KMS-11 (cell line): ENCODE data around the gene SNRPB2.

ENCODE experiments used
- H2AFZ ChIP-seq: fragments of 200-600 bp; sonication (generic); 2 replicates; pipeline ENCODE4 v1.6.1; 2016; ENCODE audit warnings: antibody characterized with exemption, mixed run types, low read depth
- H3K27ac ChIP-seq: fragments of 200-600 bp; sonication (generic); 2 replicates; pipeline ENCODE4 v1.6.1; 2016; ENCODE audit warnings: mild to moderate bottlenecking, mixed run types
- H3K27me3 ChIP-seq: fragments of 200-600 bp; sonication (generic); 2 replicates; pipeline ENCODE4 v1.6.1; 2017; ENCODE audit warnings: mild to moderate bottlenecking, low read depth, mixed run types, moderate library complexity; ENCODE audit not compliant: insufficient read depth
- H3K36me3 ChIP-seq: fragments of 200-600 bp; sonication (generic); 2 replicates; pipeline ENCODE4 v1.6.1; 2017; ENCODE audit warnings: mild to moderate bottlenecking, mixed run types; ENCODE audit not compliant: insufficient read depth
- H3K4me1 ChIP-seq: fragments of 200-600 bp; sonication (generic); 2 replicates; pipeline ENCODE4 v1.6.1; 2016; ENCODE audit warnings: mild to moderate bottlenecking, low read depth, mixed run types; ENCODE audit not compliant: poor library complexity, severe bottlenecking
- H3K4me2 ChIP-seq: fragments of 200-600 bp; sonication (generic); 2 replicates; pipeline ENCODE4 v1.7.0; 2016; ENCODE audit warnings: mild to moderate bottlenecking, mixed run types
- H3K4me3 ChIP-seq: fragments of 200-600 bp; sonication (generic); IDR thresholded peaks from 2 replicates; pipeline ENCODE4 v1.6.1; 2017; ENCODE audit warnings: low read depth, low read length, mixed read lengths; ENCODE audit not compliant: insufficient read depth
- H3K79me2 ChIP-seq: fragments of 200-600 bp; sonication (generic); 2 replicates; pipeline ENCODE4 v1.6.1; 2016; ENCODE audit warnings: low read depth, mixed run types; ENCODE audit not compliant: insufficient read depth
- H3K9ac ChIP-seq: fragments of 200-600 bp; sonication (generic); 2 replicates; pipeline ENCODE4 v1.6.1; 2016; ENCODE audit warnings: mild to moderate bottlenecking, mixed run types
- H4K20me1 ChIP-seq: fragments of 200-600 bp; sonication (generic); 2 replicates; pipeline ENCODE4 v1.6.1; 2016; ENCODE audit warnings: mild to moderate bottlenecking, mixed run types; ENCODE audit not compliant: insufficient read depth
- TF ChIP-seq, protein P1 (sequence below): fragments of 200-600 bp; sonication (generic); conservative IDR thresholded peaks from 2 replicates; pipeline ENCODE4 v1.6.1; 2017; ENCODE audit warnings: low read depth, mild to moderate bottlenecking, antibody characterized with exemption, low read length, moderate library complexity, mixed read lengths

SNRPB2 gene

DNA sequence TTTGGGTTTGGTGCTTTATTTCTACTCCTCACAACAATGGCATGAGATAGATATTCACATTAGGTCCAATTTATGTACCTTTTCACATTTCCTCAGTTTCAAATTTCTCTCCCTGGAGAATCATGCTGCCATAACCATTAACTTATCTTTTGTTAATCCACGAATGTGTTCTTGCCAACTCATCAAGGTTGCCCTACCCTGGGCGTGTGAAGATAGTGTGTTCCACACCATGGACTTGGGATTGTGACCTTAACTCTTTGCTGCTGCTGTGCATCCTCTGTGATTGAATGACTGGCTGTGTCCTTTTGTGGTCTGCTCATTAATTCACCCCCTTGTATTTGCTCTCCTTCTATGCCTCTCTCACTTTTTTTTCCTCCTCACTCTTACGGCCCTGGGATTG is 34.2 kb upstream of the SNRPB2 start:
- Histone ChIP-seq H3K4me1 (no peaks in the 10 kb centered on the region), H2AFZ (no peak overlapping the region), H3K4me3 (no peak overlapping the region), H3K36me3 (no peaks in the 10 kb centered on the region), H3K4me2 (no peak overlapping the region), H3K27ac (no peak overlapping the region), H4K20me1 (no peaks in the 10 kb centered on the region), H3K9ac (no peak overlapping the region), H3K27me3 (no peaks in the 10 kb centered on the region), H3K79me2 (no peaks in the 10 kb centered on the region)
- TF ChIP-seq, protein P1, sequence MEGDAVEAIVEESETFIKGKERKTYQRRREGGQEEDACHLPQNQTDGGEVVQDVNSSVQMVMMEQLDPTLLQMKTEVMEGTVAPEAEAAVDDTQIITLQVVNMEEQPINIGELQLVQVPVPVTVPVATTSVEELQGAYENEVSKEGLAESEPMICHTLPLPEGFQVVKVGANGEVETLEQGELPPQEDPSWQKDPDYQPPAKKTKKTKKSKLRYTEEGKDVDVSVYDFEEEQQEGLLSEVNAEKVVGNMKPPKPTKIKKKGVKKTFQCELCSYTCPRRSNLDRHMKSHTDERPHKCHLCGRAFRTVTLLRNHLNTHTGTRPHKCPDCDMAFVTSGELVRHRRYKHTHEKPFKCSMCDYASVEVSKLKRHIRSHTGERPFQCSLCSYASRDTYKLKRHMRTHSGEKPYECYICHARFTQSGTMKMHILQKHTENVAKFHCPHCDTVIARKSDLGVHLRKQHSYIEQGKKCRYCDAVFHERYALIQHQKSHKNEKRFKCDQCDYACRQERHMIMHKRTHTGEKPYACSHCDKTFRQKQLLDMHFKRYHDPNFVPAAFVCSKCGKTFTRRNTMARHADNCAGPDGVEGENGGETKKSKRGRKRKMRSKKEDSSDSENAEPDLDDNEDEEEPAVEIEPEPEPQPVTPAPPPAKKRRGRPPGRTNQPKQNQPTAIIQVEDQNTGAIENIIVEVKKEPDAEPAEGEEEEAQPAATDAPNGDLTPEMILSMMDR, result no peak

DNA sequence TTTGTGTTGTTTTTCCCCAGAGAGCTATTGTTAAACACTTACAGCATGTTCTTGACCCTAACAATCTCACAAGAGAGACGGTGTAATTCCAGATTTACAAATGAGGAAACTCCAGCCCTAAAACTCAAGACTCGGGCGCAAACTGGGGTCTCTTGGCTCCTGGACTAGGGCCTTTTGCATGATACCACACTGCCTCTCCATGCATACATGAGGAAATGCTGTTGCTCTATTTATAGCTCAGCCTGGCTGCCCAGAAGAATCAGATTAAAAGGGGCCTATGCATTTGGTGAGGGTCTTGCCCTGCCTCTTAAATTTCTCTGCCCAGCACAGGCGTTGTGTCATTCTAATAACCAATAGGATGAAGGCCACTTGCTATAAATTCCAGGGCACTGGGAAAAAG is 30.5 kb upstream of the SNRPB2 start:
- no peak overlapping the region for H3K4me2 ChIP-seq

DNA sequence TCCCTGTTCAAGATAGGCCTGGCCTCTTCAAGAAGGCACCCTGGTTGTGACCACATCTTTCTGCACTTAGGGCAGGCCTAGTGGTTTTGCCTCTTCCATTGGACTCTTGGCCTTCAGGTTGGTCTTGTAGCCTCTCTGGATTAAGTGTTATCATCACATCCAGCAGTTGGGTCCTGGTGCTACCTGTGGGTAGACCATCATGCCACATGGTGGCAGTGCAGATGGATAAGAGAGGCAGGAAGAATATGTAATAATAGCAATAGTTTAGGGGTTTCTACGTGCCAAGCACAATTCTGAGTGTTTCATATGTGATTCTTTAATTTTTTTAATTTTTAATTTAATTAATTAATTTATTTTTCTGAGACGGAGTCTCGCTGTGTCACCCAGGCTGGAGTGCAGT is 28.5 kb upstream of the SNRPB2 start:
- Histone ChIP-seq H3K4me1 (no peaks in the 10 kb centered on the region), H3K4me2 (no peak overlapping the region), H3K36me3 (no peaks in the 10 kb centered on the region), H3K9ac (no peak overlapping the region), H3K27me3 (no peaks in the 10 kb centered on the region), H3K4me3 (no peak overlapping the region), H3K79me2 (no peaks in the 10 kb centered on the region), H2AFZ (no peak overlapping the region), H3K27ac (no peak overlapping the region), H4K20me1 (no peaks in the 10 kb centered on the region)
- TF ChIP-seq, protein P1, result no peak

More for the DNA sequence above, 30.5 kb upstream of the SNRPB2 start:
- Histone ChIP-seq H3K36me3 (no peaks in the 10 kb centered on the region), H3K9ac (no peak overlapping the region), H3K27me3 (no peaks in the 10 kb centered on the region), H3K27ac (no peak overlapping the region), H3K4me3 (no peak overlapping the region), H3K4me1 (no peaks in the 10 kb centered on the region), H3K79me2 (no peaks in the 10 kb centered on the region), H2AFZ (no peak overlapping the region), H4K20me1 (no peaks in the 10 kb centered on the region)
- TF ChIP-seq, protein P1, result no peak

DNA sequence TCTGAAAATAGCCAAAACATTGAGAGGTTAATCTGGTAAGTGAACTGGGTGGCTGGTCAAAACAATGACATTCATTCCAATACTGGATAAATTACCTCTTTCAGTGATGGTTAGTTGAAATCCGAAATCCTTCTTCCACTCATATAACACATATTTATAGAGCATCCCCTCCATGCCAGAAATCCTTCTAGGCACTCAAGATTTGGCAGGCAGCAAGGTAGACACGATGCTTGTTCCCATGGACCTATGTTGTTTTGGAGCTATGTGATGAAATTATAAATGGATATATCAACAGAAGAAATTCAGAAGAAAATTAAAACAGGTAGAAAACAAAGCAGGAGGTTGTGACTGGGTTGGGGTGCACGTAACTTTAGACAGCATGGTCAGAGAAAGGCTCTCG is 26.3 kb upstream of the SNRPB2 start:
- no peaks in the 10 kb centered on the region for H3K79me2 ChIP-seq
- H3K27ac ChIP-seq, result no peak overlapping the region
- H4K20me1 ChIP-seq, result no peaks in the 10 kb centered on the region
- H3K4me2 ChIP-seq, result no peak overlapping the region
- TF ChIP-seq, protein P1, result no peak
- no peak overlapping the region for H2AFZ ChIP-seq
- peaks cover 4% of the 10 kb centered on the region for H3K4me1 ChIP-seq
- no peaks in the 10 kb centered on the region for H3K36me3 ChIP-seq
- H3K4me3 ChIP-seq, result no peak overlapping the region
- H3K27me3 ChIP-seq, result no peaks in the 10 kb centered on the region
- H3K9ac ChIP-seq, result no peak overlapping the region

DNA sequence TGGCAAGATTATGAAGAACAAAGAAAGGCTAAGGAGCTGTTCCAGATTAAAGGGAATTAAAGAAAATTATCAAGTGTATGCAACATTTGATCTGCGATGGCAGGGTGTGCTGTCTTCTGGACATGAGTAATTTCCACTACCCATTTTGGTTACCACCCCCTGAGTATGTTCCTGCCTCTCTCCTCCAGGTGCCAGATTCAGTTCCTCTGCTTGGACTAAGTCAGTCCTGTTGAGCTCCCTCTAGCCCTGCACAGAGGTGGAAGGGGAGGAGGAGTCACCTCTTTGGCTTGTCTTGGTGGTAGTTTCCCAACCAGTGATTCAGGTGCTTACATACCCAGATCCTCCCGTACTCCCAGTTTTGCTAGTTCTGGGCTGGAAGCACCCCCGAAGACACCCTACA is 22.2 kb upstream of the SNRPB2 start:
- no peaks in the 10 kb centered on the region for H3K36me3 ChIP-seq
- no peak overlapping the region for H3K27ac ChIP-seq
- H2AFZ ChIP-seq, result no peak overlapping the region
- no peaks in the 10 kb centered on the region for H3K79me2 ChIP-seq
- H3K4me2 ChIP-seq, result no peak overlapping the region
- peaks cover 24% of the 10 kb centered on the region for H3K4me1 ChIP-seq
- no peaks in the 10 kb centered on the region for H4K20me1 ChIP-seq
- H3K9ac ChIP-seq, result no peak overlapping the region
- no peaks in the 10 kb centered on the region for H3K27me3 ChIP-seq
- TF ChIP-seq, protein P1, result no peak
- no peak overlapping the region for H3K4me3 ChIP-seq
